Activated naive CD8-positive, alpha-beta T cell treated with anti-CD3 and anti-CD28 coated beads, Interleukin-2, amount 10 ng/mL, durations not matched to agents 7 days and 5 days (primary cell): ENCODE measurements around the gene LCP2. TPM values are rescaled to one million over a fixed set of nuclear protein-coding genes. Genes with fewer than 3 reads are reported as not detected.

Experiments
- ATAC-seq: fragments of 150-1000 bp; cut with Tn5 transposase; one replicate; pipeline ENCODE4 v1.10.0; 2021; ENCODE audit warnings: low read depth, moderate library complexity
- POLR2A ChIA-PET: fragments of 350-600 bp; sonication (Branson Sonifier 250); formaldehyde crosslinking; loops from one replicate; lab custom pipeline; 2021; ENCODE audit warnings: antibody characterized with exemption; lab: Charles Lee
- DNase-seq: peaks from one replicate; pipeline ENCODE4 v3.0.0; 2021
- H3K27ac Mint-ChIP-seq: one replicate; pipeline ENCODE4 v1.8.0; 2022; ENCODE audit warnings: mild to moderate bottlenecking, mixed read lengths
- H3K27me3 Mint-ChIP-seq: one replicate; pipeline ENCODE4 v1.8.0; 2022; ENCODE audit warnings: mild to moderate bottlenecking, moderate library complexity, mixed read lengths
- H3K36me3 Mint-ChIP-seq: one replicate; pipeline ENCODE4 v1.8.0; 2021; ENCODE audit warnings: mild to moderate bottlenecking, mixed read lengths
- H3K4me1 Mint-ChIP-seq: one replicate; pipeline ENCODE4 v1.8.0; 2021; ENCODE audit warnings: mixed read lengths
- H3K4me3 Mint-ChIP-seq: one replicate; pipeline ENCODE4 v1.8.0; 2022; ENCODE audit warnings: mild to moderate bottlenecking, moderate library complexity, mixed read lengths
- H3K9me3 Mint-ChIP-seq: one replicate; pipeline ENCODE4 v1.8.0; 2021; ENCODE audit warnings: mixed read lengths
- total RNA-seq, 2 experiments: library from RNA; stranded (reverse); gene quantifications; one replicate each; pipeline ENCODE4 v1.2.3, GENCODE V29; 2021

The LCP2 gene
- total RNA-seq, 2 experiments from 2014 or later, result 444 to 452 TPM

- H3K27me3 Mint-ChIP-seq, result no peaks in the 10 kb centered on the region
- H3K27ac Mint-ChIP-seq, result peak overlapping the region; percentile 91
- ATAC-seq (no peak), DNase-seq (no peak)
- peak overlapping the region; percentile 84 for H3K4me3 Mint-ChIP-seq
- peaks cover 84% of the 10 kb centered on the region for H3K4me1 Mint-ChIP-seq
- H3K9me3 Mint-ChIP-seq, result no peaks in the 10 kb centered on the region
- peaks cover 63% of the 10 kb centered on the region for H3K36me3 Mint-ChIP-seq
- POLR2A ChIA-PET, result interaction anchor here (3.3 to 30.6 kb wide), 5 partner anchors 2 to 62 kb away, joined by 14 to 1094 read pairs (median 31); partner anchors contain the start of gene LCP2
Measured at GRCh38 chr5:170276140-170276539, 21.4 kb downstream of the LCP2 start.

- no peak for ATAC-seq
Measured at GRCh38 chr5:170275376-170275994, 22.1 kb downstream of the LCP2 start.

GRCh38 chr5:170273968-170274710, 23.4 kb downstream of the LCP2 start:
- POLR2A ChIA-PET, result interaction anchor here (0.7 to 30.6 kb wide), 10 partner anchors 0 to 95 kb away, joined by 3 to 1094 read pairs (median 10); partner anchors contain the start of gene LCP2
- H3K9me3 Mint-ChIP-seq, result no peaks in the 10 kb centered on the region
- ATAC-seq, result peak; percentile 16
- peak overlapping the region; percentile 84 for H3K4me3 Mint-ChIP-seq
- no peak for DNase-seq
- H3K4me1 Mint-ChIP-seq, result peaks cover 86% of the 10 kb centered on the region
- peak overlapping the region; percentile 91 for H3K27ac Mint-ChIP-seq
- no peaks in the 10 kb centered on the region for H3K27me3 Mint-ChIP-seq
- H3K36me3 Mint-ChIP-seq, result peaks cover 74% of the 10 kb centered on the region

More at GRCh38 chr5:170275376-170275994, 22.1 kb downstream of the LCP2 start:
- DNase-seq, result no peak
- Mint-ChIP-seq H3K9me3 (no peaks in the 10 kb centered on the region), H3K4me3 (peak overlapping the region; percentile 84), H3K4me1 (peaks cover 88% of the 10 kb centered on the region), H3K27me3 (no peaks in the 10 kb centered on the region), H3K36me3 (peaks cover 68% of the 10 kb centered on the region), H3K27ac (peak overlapping the region; percentile 91)
- POLR2A ChIA-PET, result interaction anchor here (1.0 to 30.6 kb wide), 6 partner anchors 1 to 63 kb away, joined by 4 to 1094 read pairs (median 31); partner anchors contain the start of gene LCP2

GRCh38 chr5:170270293-170271069, 27.1 kb downstream of the LCP2 start:
- Mint-ChIP-seq H3K36me3 (peaks cover 70% of the 10 kb centered on the region), H3K27me3 (no peaks in the 10 kb centered on the region), H3K9me3 (no peaks in the 10 kb centered on the region), H3K4me1 (peaks cover 92% of the 10 kb centered on the region), H3K27ac (peak overlapping the region; percentile 68), H3K4me3 (peak overlapping the region; percentile 50)
- DNase-seq (no peak), ATAC-seq (no peak)
- POLR2A ChIA-PET, result interaction anchor here (1.4 to 21.1 kb wide), 2 partner anchors 18 to 64 kb away, joined by 3 to 1094 read pairs; partner anchors contain the start of gene LCP2

GRCh38 chr5:170269579-170269978, 28.0 kb downstream of the LCP2 start:
- H3K9me3 Mint-ChIP-seq, result no peaks in the 10 kb centered on the region
- peak overlapping the region; percentile 92 for H3K27ac Mint-ChIP-seq
- no peak for DNase-seq
- H3K27me3 Mint-ChIP-seq, result no peaks in the 10 kb centered on the region
- peaks cover 66% of the 10 kb centered on the region for H3K36me3 Mint-ChIP-seq
- peak overlapping the region; percentile 75 for H3K4me3 Mint-ChIP-seq
- ATAC-seq, result peak; percentile 17
- H3K4me1 Mint-ChIP-seq, result peaks cover 87% of the 10 kb centered on the region
- POLR2A ChIA-PET, result interaction anchor here (0.6 to 21.1 kb wide), 6 partner anchors 19 to 69 kb away, joined by 3 to 1094 read pairs (median 7); partner anchors contain the start of gene LCP2

- peaks cover 67% of the 10 kb centered on the region for H3K36me3 Mint-ChIP-seq
- H3K27ac Mint-ChIP-seq, result peak overlapping the region; percentile 92
- peaks cover 87% of the 10 kb centered on the region for H3K4me1 Mint-ChIP-seq
- H3K27me3 Mint-ChIP-seq, result no peaks in the 10 kb centered on the region
- peak overlapping the region; percentile 75 for H3K4me3 Mint-ChIP-seq
- POLR2A ChIA-PET, result interaction anchor here (0.6 to 21.1 kb wide), 6 partner anchors 20 to 70 kb away, joined by 3 to 1094 read pairs (median 7); partner anchors contain the start of gene LCP2
- ATAC-seq, result no peak
- no peak for DNase-seq
- H3K9me3 Mint-ChIP-seq, result no peaks in the 10 kb centered on the region
Measured at GRCh38 chr5:170268884-170269283, 28.7 kb downstream of the LCP2 start.

- POLR2A ChIA-PET, result interaction anchor here (1.0 to 21.1 kb wide), 6 partner anchors 21 to 71 kb away, joined by 4 to 1094 read pairs (median 7); partner anchors contain the start of gene LCP2
- Mint-ChIP-seq H3K36me3 (peaks cover 68% of the 10 kb centered on the region), H3K4me1 (peaks cover 88% of the 10 kb centered on the region), H3K9me3 (no peaks in the 10 kb centered on the region), H3K4me3 (peak overlapping the region; percentile 75), H3K27me3 (no peaks in the 10 kb centered on the region), H3K27ac (peak overlapping the region; percentile 92)
- ATAC-seq, result no peak
- no peak for DNase-seq
Measured at GRCh38 chr5:170268153-170268689, 29.4 kb downstream of the LCP2 start.

- H3K27ac Mint-ChIP-seq, result peak overlapping the region; percentile 92
- H3K36me3 Mint-ChIP-seq, result peaks cover 68% of the 10 kb centered on the region
- no peaks in the 10 kb centered on the region for H3K27me3 Mint-ChIP-seq
- peaks cover 85% of the 10 kb centered on the region for H3K4me1 Mint-ChIP-seq
- peak overlapping the region; percentile 75 for H3K4me3 Mint-ChIP-seq
- POLR2A ChIA-PET, result interaction anchor here (1.0 to 21.1 kb wide), 8 partner anchors 10 to 71 kb away, joined by 4 to 1094 read pairs (median 11); partner anchors contain the start of gene LCP2
- ATAC-seq (peak; percentile 44), DNase-seq (peak; percentile 79)
- no peaks in the 10 kb centered on the region for H3K9me3 Mint-ChIP-seq
Measured at GRCh38 chr5:170267431-170268152, 30.0 kb downstream of the LCP2 start.

GRCh38 chr5:170266570-170267381, 30.8 kb downstream of the LCP2 start:
- Mint-ChIP-seq H3K27ac (peak overlapping the region; percentile 92), H3K4me3 (peak overlapping the region; percentile 75), H3K27me3 (no peaks in the 10 kb centered on the region), H3K36me3 (peaks cover 69% of the 10 kb centered on the region), H3K4me1 (peaks cover 87% of the 10 kb centered on the region), H3K9me3 (no peaks in the 10 kb centered on the region)
- DNase-seq (no peak), ATAC-seq (peak; percentile 44)
- POLR2A ChIA-PET, result interaction anchor here (0.9 to 21.1 kb wide), 7 partner anchors 9 to 72 kb away, joined by 4 to 1094 read pairs (median 11); partner anchors contain the start of gene LCP2

GRCh38 chr5:170265522-170265921, 32.1 kb downstream of the LCP2 start:
- peak overlapping the region; percentile 12 for H3K4me3 Mint-ChIP-seq
- H3K36me3 Mint-ChIP-seq, result peaks cover 69% of the 10 kb centered on the region
- no peaks in the 10 kb centered on the region for H3K9me3 Mint-ChIP-seq
- H3K27me3 Mint-ChIP-seq, result no peaks in the 10 kb centered on the region
- H3K4me1 Mint-ChIP-seq, result peaks cover 87% of the 10 kb centered on the region
- H3K27ac Mint-ChIP-seq, result peak overlapping the region; percentile 54
- DNase-seq (no peak), ATAC-seq (no peak)
- POLR2A ChIA-PET, result interaction anchor here (1.2 to 21.1 kb wide), 5 partner anchors 19 to 73 kb away, joined by 7 to 1094 read pairs (median 17); partner anchors contain the start of gene LCP2

- H3K27me3 Mint-ChIP-seq, result no peaks in the 10 kb centered on the region
- peaks cover 88% of the 10 kb centered on the region for H3K4me1 Mint-ChIP-seq
- DNase-seq (no peak), ATAC-seq (no peak)
- peak overlapping the region; percentile 53 for H3K4me3 Mint-ChIP-seq
- H3K9me3 Mint-ChIP-seq, result no peaks in the 10 kb centered on the region
- POLR2A ChIA-PET, result interaction anchor here (21.1 kb wide), 1 partner anchor 25 kb away, joined by 1094 read pairs; the partner anchor contains the start of gene LCP2
- H3K27ac Mint-ChIP-seq, result peak overlapping the region; percentile 74
- H3K36me3 Mint-ChIP-seq, result peaks cover 71% of the 10 kb centered on the region
Measured at GRCh38 chr5:170263906-170264305, 33.7 kb downstream of the LCP2 start.
